ENCODE measurements around the gene PRDM16.
A peak's percentile ranks its signal among the peaks of the same experiment; 100 is the strongest.

PRDM16 gene

GRCh38 chr1:3410142-3410925 lies 341.3 kb downstream of the PRDM16 start:
- DNase-seq (ENCODE audit: low read depth, low spot score), result peak; percentile 24

- DNase-seq (ENCODE audit: low read depth, low spot score), result no peak
Observed at GRCh38 chr1:3411806-3412205, 342.8 kb downstream of the PRDM16 start.

- no peak for DNase-seq (ENCODE audit: low read depth, low spot score)
Observed at GRCh38 chr1:3412376-3412775, 343.4 kb downstream of the PRDM16 start.

GRCh38 chr1:3413975-3414710 lies 345.1 kb downstream of the PRDM16 start:
- no peak for DNase-seq (ENCODE audit: low read depth, low spot score)

- no peak for DNase-seq (ENCODE audit: low read depth, low spot score)
Observed at GRCh38 chr1:3415260-3416090, 346.5 kb downstream of the PRDM16 start.

GRCh38 chr1:3417082-3417739 lies 348.2 kb downstream of the PRDM16 start:
- no peak for DNase-seq (ENCODE audit: low read depth, low spot score)

GRCh38 chr1:3417934-3418333 lies 348.9 kb downstream of the PRDM16 start:
- no peak for DNase-seq (ENCODE audit: low read depth, low spot score)

- no peak for DNase-seq (ENCODE audit: low read depth, low spot score)
Observed at GRCh38 chr1:3418600-3418999, 349.6 kb downstream of the PRDM16 start.

- DNase-seq (ENCODE audit: low read depth, low spot score), result no peak
Observed at GRCh38 chr1:3419415-3420204, 350.6 kb downstream of the PRDM16 start.

GRCh38 chr1:3420218-3420951 lies 351.4 kb downstream of the PRDM16 start:
- DNase-seq (ENCODE audit: low read depth, low spot score), result no peak

GRCh38 chr1:3422638-3423037 lies 353.6 kb downstream of the PRDM16 start:
- DNase-seq (ENCODE audit: low read depth, low spot score), result no peak

GRCh38 chr1:3423245-3423829 lies 354.3 kb downstream of the PRDM16 start:
- DNase-seq (ENCODE audit: low read depth, low spot score), result no peak

- no peak for DNase-seq (ENCODE audit: low read depth, low spot score)
Observed at GRCh38 chr1:3423896-3424611, 355.1 kb downstream of the PRDM16 start.

- DNase-seq (ENCODE audit: low read depth, low spot score), result no peak
Observed at GRCh38 chr1:3425486-3426215, 356.6 kb downstream of the PRDM16 start.

GRCh38 chr1:3426956-3427535 lies 358.0 kb downstream of the PRDM16 start:
- DNase-seq (ENCODE audit: low read depth, low spot score), result no peak

GRCh38 chr1:3427711-3428704 lies 359.0 kb downstream of the PRDM16 start:
- no peak for DNase-seq (ENCODE audit: low read depth, low spot score)

- no peak for DNase-seq (ENCODE audit: low read depth, low spot score)
Observed at GRCh38 chr1:3428899-3429298, 359.9 kb downstream of the PRDM16 start.

Measured in smooth muscle cell of the brain vasculature (primary cell).